ENCODE results near the gene B9D1. TPM values are rescaled to one million over a fixed set of nuclear protein-coding genes. Genes with fewer than 3 reads are reported as not detected.

The B9D1 gene
- total and polyA plus RNA-seq, 2 experiments from 2014 or later: 35.2 to 63.5 TPM

DNA sequence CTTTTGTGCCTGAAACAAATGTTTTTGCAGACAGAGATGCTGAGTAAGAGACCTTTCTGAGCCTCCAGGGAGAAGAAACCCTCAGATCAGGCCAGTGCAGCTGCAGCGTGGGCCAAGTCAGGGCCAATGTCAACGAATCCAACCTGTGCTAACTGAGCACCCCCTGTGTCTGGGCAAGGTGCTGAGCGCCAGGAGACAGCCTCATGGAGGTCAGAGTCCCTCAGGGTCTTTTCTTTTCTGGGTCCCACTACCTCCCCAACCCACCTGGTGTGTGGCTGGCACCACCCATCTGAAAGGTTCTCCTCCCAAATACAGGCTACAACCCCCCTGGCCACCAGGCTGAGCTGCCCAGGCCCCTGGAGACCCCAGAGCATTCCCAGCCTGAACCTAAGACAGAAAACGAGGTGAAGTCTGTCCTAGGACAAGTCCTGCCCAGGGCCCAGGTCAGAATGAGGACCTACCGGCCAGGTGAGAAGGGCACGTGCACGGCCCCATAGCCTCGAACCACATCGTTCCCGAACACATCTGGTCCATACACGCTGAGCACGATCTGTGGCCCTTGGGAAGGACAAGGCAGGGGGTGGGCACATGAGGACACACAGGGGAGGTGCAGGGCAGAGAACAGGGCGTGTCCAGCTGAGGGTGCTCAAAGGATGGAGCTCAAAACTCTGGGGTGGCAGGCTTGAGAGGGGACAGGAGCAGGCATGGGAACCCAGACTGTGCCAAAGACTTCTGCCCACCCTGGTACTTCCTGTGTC, 15.0 kb downstream of the B9D1 start (continued):
- TF ChIP-seq, protein P1, sequence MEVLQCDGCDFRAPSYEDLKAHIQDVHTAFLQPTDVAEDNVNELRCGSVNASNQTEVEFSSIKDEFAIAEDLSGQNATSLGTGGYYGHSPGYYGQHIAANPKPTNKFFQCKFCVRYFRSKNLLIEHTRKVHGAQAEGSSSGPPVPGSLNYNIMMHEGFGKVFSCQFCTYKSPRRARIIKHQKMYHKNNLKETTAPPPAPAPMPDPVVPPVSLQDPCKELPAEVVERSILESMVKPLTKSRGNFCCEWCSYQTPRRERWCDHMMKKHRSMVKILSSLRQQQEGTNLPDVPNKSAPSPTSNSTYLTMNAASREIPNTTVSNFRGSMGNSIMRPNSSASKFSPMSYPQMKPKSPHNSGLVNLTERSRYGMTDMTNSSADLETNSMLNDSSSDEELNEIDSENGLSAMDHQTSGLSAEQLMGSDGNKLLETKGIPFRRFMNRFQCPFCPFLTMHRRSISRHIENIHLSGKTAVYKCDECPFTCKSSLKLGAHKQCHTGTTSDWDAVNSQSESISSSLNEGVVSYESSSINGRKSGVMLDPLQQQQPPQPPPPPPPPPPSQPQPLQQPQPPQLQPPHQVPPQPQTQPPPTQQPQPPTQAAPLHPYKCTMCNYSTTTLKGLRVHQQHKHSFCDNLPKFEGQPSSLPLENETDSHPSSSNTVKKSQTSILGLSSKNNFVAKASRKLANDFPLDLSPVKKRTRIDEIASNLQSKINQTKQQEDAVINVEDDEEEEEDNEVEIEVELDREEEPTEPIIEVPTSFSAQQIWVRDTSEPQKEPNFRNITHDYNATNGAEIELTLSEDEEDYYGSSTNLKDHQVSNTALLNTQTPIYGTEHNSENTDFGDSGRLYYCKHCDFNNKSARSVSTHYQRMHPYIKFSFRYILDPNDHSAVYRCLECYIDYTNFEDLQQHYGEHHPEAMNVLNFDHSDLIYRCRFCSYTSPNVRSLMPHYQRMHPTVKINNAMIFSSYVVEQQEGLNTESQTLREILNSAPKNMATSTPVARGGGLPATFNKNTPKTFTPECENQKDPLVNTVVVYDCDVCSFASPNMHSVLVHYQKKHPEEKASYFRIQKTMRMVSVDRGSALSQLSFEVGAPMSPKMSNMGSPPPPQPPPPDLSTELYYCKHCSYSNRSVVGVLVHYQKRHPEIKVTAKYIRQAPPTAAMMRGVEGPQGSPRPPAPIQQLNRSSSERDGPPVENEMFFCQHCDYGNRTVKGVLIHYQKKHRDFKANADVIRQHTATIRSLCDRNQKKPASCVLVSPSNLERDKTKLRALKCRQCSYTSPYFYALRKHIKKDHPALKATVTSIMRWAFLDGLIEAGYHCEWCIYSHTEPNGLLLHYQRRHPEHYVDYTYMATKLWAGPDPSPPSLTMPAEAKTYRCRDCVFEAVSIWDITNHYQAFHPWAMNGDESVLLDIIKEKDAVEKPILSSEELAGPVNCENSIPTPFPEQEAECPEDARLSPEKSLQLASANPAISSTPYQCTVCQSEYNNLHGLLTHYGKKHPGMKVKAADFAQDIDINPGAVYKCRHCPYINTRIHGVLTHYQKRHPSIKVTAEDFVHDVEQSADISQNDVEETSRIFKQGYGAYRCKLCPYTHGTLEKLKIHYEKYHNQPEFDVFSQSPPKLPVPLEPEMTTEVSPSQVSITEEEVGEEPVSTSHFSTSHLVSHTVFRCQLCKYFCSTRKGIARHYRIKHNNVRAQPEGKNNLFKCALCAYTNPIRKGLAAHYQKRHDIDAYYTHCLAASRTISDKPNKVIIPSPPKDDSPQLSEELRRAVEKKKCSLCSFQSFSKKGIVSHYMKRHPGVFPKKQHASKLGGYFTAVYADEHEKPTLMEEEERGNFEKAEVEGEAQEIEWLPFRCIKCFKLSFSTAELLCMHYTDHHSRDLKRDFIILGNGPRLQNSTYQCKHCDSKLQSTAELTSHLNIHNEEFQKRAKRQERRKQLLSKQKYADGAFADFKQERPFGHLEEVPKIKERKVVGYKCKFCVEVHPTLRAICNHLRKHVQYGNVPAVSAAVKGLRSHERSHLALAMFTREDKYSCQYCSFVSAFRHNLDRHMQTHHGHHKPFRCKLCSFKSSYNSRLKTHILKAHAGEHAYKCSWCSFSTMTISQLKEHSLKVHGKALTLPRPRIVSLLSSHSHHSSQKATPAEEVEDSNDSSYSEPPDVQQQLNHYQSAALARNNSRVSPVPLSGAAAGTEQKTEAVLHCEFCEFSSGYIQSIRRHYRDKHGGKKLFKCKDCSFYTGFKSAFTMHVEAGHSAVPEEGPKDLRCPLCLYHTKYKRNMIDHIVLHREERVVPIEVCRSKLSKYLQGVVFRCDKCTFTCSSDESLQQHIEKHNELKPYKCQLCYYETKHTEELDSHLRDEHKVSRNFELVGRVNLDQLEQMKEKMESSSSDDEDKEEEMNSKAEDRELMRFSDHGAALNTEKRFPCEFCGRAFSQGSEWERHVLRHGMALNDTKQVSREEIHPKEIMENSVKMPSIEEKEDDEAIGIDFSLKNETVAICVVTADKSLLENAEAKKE (CRISPR knock-in tag; IDR thresholded peaks at IDR 0.05): no peak
- TF ChIP-seq EZH2phosphoT487 (IDR thresholded peaks at IDR 0.05; ENCODE audit: unreplicated experiment): no peak
- TF ChIP-seq ZNF331 (CRISPR knock-in tag; IDR thresholded peaks at IDR 0.05; ENCODE audit: low read depth): no peak
- no peak for TF ChIP-seq REST (IDR thresholded peaks at IDR 0.05; ENCODE audit: unreplicated experiment)
- no peak for TF ChIP-seq POLR2AphosphoS5 (IDR thresholded peaks at IDR 0.05; ENCODE audit: low read depth)
- no peak for TF ChIP-seq JUNB (IDR thresholded peaks at IDR 0.05; ENCODE audit: unreplicated experiment)
- no peak for TF ChIP-seq ZNF114 (CRISPR knock-in tag; IDR thresholded peaks at IDR 0.05)
- TF ChIP-seq EZH2 (IDR thresholded peaks at IDR 0.05; ENCODE audit: low read depth, unreplicated experiment): no peak
